Activated CD8-positive, alpha-beta memory T cell treated with anti-CD3 and anti-CD28 coated beads, Interleukin-2, amount 50 U/mL, for 24 hours (primary cell): Measurements from ENCODE around the gene STK36.
A peak's percentile ranks its signal among the peaks of the same experiment; 100 is the strongest.
"Not testable (repeated sequence)": the region's sequence is repeated elsewhere in the genome, so short reads cannot be mapped to it uniquely, and the experiment has no call there.

Source experiments
- DNase-seq: peaks from one replicate; pipeline ENCODE4 v3.0.0-alpha.2; 2020; ENCODE audit errors: extremely low read depth

Gene STK36

DNA sequence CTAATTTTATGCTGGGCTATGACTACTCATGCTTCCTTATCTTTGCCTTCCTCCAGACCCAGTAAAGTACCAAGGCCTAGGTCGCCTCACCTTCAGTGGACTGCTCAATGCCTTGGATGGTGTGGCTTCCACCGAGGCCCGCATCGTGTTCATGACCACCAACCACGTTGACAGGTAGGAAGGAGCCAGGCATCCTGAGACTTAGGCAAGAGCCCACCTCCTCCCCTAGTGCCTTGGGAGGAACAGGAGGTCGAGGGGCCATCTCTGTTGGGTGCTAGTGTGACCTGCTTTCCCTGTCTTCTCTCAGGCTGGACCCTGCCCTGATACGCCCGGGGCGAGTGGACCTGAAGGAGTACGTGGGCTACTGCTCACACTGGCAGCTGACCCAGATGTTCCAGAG lies 9.1 kb upstream of the STK36 start:
- no peak for DNase-seq

DNA sequence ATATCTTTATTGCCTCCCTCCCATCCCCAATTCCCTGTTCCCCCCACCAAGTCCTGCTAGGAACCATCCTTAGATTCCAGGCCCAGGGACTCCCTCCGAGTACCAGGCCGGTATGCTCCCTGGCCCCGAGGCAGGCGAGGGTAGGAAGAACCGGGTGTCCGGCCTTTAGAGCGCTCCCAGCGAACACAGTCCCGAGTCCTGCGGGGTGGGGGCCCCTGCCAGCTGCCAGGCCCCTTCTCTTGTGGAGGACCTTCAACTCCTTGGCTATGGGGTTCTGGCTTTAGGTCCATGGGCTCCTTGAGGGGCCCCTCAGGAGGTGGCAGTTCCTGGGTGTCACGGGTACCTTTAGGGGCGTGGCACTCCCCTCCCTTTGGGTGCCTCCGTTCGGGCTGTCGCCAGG lies 8.0 kb upstream of the STK36 start:
- no peak for DNase-seq

DNA sequence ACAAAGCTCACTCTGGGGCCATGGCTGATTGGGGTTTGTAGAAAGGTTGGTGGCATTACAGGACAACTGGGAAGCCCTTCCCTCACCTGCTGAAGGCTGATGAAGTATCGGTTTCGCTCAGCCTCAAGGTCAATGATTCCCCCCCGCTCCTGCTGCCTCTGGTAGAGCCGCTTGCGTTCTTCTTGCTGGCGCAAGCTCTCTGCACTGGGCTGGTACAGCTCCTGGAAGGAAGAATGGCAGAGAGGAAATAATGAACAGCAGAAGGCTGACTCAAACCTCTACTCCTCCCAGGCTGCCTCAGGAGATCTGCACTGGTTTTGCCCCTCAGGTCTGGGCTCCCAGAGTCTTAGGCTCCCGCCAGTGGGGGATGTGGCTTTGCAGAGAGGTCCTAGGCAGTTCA lies 7.2 kb upstream of the STK36 start:
- DNase-seq = no peak

DNA sequence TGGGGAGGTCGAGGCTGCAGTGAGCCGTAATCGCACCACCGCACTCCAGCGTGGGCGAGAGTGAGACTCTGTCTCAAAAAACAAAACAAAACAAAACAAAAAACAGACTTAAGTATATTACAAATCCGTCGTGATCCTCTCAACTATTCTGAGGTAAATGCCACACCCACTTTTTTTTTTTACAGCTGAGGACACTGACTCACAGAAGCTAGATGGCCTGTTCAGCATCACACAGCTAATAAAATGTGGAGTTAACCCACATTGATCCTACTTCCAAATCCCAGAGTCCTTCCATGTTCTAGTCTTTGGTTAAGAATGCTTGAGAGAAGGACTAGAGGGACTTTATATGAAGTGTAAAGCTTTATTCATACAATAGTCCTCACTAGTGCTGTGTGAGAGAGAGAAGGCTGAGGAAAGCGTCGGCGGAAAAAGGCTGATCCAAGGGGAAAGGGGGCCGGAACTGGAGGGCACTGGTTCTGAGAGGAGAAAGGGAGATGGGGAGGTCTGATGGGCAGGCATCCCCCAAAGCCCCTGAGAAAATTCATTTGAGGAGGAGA lies 711 bp upstream of the STK36 start:
- DNase-seq = no peak

DNA sequence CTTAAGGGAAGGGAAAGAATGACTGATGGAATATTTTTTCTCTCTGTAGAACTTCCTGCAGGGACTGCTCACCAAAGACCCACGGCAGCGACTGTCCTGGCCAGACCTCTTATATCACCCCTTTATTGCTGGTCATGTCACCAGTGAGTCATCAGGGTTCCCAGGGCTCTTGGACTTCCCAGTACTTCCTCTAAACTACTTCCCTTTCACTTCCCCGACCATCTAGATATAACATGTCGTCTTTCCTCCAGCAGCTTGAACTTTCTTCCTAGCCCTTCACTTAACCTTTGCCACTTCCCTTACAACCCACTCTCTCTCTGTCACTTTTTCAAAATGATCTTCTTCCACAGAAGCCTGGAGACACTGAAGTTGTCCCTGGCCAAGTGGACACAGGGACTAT lies 7.2 kb downstream of the STK36 start:
- no peak for DNase-seq

DNA sequence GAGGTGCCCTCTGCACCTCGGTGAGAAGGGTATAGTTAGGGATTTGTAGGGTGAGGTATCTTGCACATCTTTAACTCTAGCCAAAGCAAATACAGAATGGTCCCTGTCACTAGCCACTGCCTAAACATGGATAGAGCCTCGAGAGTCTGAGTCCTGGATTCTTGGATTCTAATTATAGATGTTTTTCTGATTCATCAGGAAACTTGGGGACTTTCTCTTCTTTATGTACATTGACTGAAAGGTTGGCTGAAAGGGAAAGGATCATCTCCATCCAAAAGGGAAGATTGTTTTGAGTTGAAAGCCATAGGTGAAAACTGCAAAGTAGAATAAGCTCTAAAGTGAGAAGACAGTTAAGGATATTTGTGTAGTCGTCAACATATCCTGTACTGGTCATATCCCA lies 8.2 kb downstream of the STK36 start:
- no peak for DNase-seq

DNA sequence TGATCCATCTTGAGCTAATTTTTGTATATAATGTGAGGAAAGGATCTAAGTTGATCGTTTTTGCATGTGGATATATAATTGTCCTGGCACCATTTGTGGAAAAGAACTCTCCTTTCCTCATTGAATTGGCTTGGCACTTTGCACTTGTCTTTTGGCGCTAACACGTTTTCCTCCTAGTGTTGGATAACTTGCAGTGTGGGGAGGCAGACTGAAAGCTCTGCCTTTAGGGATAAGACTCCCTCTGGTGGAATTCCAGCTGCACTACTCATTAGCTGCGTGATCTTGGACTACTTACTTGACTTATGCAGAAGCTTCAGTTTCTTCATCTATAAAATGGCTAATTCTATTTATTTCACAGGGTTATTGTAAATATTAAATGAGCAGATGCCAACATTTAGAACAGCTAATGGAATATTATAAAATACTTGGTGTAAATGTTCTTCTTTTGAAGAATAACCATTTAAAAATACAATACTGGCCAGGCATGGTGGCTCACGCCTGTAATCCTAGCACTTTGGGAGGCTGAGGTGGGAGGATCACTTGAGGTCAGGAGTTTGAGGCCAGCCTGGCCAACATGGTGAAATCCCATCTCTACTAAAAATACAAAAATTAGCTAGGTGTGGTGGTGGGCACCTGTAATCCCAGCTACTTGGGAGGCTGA lies 15.6 kb downstream of the STK36 start:
- not testable (repeated sequence) for DNase-seq

DNA sequence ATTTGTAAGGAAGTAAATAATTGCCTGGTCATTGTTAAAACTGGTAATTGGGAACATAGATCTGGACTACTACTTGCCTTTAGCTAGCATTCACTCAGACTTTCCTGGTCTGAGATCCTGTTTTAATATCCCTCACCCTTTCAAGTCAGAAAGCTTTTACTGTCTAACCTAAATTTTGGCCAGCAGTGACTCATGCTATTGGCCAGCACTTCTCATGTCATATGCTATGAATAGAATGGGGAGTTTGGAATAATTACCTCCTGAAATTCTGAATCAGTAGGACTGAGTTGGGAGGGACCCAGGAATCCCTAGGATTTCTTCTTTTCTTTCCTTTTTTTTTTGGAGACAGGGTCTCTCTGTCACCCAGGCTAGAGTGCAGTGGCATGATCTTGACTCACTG lies 19.3 kb downstream of the STK36 start:
- DNase-seq = no peak

DNA sequence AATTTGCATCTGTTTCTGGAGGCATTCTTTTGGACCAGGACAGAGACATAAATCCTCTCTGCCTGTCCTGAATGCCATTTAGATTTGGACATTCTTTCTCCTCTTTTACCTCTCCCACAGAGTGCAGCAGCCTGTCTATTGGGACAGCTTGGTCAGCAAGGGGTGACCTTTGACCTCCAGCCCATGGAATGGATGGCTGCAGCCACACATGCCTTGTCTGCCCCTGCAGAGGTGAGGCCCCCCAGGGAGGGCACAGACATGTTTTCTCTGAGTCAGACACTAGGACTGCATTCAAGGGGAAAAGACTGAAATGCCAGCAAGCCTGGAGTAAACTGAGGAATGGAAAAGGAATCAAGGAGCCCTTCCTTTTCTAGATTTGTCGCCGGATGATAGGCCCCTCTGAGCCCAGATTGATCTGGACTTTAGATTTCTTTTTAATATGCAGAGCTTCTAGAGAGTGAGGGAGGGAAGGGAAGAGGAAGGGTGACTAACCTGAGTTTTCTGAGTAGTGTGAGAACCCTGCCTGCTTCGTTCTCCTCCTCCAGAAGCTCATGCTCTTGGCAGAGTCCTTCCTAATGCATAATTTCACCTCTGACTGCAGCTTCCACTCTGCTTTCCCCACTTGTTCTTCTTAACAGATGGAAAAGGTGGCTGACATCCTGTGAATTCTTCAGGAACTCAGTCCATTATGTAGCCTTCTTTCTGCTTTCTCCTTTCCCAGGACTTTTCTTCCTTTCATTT lies 22.7 kb downstream of the STK36 start:
- no peak for DNase-seq

DNA sequence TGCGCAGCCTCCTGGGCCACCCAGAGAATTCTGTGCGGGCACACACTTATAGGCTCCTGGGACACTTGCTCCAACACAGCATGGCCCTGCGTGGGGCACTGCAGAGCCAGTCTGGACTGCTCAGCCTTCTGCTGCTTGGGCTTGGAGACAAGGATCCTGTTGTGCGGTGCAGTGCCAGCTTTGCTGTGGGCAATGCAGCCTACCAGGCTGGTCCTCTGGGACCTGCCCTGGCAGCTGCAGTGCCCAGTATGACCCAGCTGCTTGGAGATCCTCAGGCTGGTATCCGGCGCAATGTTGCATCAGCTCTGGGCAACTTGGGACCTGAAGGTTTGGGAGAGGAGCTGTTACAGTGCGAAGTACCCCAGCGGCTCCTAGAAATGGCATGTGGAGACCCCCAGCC lies 27.0 kb downstream of the STK36 start:
- no peak for DNase-seq

DNA sequence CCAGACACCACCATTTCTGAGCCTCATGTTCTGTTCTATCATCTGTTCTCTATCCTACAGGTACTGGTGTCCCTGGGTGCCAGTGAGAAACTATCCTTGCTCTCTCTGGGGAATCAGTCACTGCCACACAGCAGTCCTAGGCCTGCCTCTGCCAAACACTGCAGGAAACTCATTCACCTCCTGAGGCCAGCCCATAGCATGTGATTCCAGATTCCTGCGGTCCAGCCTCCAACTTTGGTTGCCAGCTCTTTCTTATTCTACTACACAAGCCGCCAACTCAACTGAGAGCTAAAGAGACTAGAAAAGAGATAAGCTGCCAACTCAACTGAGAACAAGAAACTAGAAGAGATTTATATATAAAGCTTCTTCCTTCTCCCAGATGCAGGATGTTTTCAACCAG lies 29.9 kb downstream of the STK36 start:
- no peak for DNase-seq

DNA sequence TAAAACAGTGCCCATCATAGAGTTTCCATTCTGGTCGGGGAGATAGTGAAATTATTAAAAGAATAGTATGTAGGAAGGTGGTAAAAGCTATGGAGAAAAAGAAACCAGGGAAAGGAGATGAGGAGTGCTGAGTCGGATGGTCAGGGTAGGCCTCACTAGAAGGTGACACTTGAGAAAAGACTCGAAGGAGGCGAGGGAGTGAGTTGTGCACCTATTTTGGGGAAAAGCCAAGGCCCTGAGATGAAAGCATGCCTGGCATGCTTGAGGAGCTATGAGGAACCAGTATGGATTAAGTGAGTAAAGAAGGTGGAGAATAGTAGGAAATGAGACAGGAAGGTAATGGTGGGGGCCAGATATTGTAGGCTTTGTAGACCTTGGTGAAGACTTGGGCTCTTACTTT lies 31.5 kb downstream of the STK36 start:
- DNase-seq = no peak

DNA sequence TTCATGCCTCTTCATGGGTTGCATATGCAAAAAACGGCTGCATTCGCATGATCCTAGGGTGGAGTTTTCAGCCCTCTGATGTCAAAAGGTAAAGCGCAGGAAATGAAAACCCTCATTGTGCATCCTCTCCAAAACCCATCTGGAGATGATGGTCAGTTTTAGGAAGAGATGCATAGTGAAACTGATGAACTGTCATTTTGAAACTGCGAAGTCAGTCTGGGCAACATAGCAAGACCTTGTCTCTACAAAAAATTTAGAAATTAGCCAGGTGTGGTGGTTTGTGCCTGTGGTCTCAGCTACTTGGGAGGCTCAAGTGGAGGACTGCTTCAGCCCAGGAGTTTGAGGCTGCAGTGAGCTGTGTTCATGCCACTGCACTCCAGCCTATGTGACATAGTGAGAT lies 36.2 kb downstream of the STK36 start:
- no peak for DNase-seq

DNA sequence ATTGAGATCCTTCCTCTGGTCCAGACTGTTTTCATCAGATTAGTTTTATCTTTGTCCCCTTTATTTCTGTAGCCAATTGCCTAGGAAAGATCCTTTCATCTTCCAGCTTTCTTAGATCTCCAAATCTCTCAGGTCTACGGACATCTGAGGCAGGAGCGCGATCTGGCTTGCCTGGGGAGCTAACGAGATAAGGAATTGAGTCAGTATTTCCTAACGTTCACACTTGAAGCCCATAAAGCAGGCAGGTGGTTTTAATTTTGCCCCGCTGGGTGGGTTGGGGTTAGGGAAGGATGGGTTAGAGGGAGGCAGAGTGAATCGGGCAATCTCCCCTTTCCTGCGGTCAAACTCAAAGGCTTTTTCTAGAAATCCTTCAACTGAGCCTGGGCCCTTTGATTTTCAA lies 38.0 kb downstream of the STK36 start:
- DNase-seq = no peak

DNA sequence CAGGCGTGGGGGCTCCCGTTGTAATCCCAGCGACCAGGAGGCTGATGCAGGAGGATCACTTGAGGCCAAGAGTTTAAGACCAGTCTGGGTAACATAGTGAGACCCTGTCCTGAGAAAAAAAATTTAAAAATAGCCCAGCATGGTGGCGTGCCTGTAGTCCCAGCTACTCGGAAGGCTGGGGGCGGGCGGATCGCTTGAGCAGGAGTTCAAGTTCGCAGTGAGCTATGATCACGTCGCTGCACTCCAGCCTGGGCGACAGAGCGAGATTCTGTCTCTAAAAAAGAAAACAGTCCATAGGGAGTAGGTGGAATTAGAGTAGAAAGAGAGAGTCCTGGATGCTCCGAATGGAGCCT lies 38.4 kb downstream of the STK36 start:
- DNase-seq = no peak

DNA sequence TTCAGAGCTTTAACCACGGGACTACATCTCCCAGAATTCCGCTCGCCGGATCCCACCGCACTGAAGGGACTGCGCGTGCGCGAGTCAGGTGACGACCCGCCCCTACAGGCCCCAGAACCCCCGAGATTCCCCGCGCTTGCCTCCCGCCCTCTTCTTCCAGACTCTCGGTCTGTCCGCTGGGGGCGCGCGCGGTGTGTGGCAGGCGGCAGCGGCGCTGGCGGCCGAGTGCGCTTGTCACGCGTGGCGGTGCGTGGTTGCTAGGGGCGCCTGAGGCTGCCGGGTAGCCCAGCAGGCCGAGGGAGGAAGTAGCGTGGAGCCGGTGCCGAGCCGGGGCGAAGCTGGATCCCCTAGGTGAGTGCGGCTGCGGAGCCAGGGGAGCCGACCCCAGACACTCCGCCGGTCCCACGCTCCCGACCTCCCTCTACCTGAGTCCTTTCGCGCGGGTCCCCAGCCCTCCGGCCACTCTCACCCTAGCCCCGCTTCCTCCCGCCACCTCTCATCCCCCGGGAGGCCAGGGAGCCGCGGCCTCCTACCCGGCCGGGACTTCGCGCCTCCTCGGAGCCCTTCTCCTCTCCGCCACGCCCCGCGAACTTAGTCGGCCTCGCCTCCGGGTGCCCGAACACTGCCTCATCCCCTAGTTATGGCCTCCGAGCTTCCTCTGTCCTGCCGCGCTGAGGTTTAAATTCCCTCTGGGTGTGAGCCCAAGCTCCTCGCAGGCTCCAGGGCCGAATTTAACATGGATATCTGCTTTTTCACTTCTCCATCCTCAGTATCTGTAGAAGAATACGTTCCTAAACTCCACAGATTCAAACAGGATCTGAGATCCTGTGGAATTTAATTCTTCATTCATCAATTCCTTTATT lies 39.0 kb downstream of the STK36 start, which contains the start of gene TTLL4:
Gene TTLL4, plus strand, starts transcription at position 149 of the 863 bp plus-strand sequence. CDS start 26,842 bp downstream, outside the sequence.
- DNase-seq = peak; percentile 92

DNA sequence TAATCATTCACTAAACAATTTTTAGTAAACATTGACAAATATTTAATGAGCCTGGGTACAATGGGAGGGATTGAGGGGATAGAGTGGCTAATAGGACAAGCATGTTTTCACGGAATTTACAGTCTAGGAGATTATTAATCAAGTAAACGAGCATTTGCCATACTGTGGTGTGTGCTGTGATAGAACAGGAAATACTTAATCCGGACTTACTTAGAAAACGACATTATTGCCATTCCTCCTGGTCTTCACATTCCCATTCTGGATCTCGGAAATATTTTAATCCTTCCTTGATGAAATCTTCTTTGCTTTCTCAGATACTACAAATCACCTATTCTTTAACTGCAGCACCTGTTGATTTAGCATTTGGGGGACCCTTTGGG lies 39.7 kb downstream of the STK36 start:
- no peak for DNase-seq

DNA sequence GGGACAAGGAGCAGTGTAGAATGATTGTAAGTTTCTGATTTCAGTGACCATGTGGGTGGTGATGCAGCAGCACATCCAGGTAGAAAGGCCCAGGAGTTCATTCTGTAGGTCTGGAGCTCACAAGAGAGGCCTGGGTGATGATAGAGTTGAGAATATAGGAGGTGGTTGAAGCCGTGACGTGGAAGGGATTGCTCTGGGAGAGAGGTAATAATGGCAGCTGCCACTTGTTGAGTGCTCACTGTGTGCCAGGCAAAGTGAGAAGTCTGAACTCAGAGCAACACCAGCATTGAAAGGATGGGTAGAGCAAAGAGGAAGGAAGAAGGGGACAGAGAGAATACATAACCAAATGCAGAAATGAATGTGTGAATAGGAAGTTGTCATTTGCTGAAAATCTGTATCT lies 42.0 kb downstream of the STK36 start:
- no peak for DNase-seq

DNA sequence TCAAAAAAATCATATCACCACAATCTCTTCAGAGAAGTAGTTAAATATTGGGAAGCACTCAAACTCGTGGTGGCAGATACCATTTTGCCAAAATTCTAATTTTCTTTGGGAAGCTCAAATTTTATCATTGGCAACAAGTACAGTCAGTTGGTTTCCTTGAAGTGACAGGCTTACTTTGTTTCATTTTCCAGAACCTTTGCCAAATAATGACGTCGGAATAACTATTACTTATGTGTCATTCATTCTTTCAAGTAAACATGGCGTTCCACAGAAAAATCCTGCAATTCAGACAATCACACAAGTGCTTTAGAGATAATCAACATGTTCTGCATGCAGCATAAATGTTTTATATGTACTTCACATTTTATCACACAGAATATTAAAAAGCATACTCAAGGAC lies 44.2 kb downstream of the STK36 start:
- DNase-seq = no peak

DNA sequence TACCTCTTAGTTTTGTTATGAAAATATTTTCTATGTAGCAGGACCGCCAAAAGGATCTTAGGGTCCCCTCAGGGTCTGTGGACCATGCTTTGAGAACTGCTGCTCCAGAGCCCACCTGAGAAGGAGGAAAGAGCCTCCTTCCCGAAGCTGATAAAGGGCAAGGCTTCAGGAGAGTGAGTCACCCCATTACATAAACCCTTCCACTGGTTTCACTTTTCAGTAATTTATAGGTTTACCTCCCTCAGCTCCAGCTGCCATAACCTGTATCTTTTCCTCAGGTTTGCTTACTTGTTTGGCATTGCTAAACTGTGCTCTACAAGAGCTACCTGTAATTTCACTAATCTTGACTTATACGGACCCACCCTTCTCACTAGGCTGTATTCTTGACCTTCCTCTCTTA lies 45.4 kb downstream of the STK36 start:
- no peak for DNase-seq

DNA sequence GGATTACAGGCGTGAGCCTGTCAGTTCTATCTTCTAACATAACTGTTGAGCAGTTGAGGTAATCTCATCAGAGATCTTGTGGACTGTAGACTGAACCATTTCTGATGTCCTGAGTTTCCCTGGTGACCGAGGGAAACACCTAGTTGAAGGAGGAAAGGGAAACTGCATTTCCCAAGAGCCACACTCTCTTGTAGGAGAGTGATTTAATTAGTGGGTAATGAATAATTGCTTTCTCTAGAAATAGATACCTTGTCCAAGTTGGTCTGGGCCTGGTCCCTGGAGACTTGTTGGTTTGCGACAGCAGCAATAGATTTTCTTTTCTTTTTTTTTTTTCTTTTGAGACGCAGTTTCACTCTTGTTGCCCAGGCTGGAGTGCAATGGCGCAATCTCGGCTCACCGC lies 46.2 kb downstream of the STK36 start:
- DNase-seq = no peak

DNA sequence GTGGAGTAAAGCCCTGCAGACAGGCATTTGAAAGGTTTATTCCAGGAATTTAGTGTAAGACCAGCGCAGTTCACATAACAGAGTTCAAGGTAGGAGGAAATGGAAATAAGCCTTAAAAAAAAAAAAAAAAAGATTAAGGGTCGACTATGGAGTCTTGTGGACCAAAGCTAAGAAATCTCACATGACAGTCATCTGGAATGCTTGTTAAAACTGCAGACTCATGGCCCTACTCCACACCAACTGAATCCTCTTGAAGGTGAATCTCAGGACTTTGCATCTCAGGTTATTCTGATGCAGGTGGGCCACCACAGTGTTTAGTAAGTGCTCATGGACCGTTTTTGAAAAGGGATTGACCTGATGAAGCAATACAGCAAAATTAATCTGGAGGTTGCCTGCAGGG lies 47.6 kb downstream of the STK36 start:
- no peak for DNase-seq
